SK-MEL-5 (cell line): ENCODE data around the gene LRRC7. TPM values are rescaled to one million over a fixed set of nuclear protein-coding genes. Genes with fewer than 3 reads are reported as not detected.
"Not testable (repeated sequence)": the region's sequence is repeated elsewhere in the genome, so short reads cannot be mapped to it uniquely, and the experiment has no call there.

Experiments used
- DNase-seq: peaks from one replicate; pipeline ENCODE4 v3.0.0-alpha.2; 2016; ENCODE audit warnings: low read depth, low spot score
- in situ Hi-C: cut with HindIII; loops from 2 replicates; pipeline ENCODE4 v1.10.0; 2016; ENCODE audit warnings: low sequenced_read_pairs, high pct_unique_total_duplicates, low pct_unique_long_range_greater_than_20kb
- total RNA-seq: library from RNA; depleted of rRNA; stranded (reverse); fragments of >200 nt; shearing (Covaris generic); gene quantifications from 2 replicates; pipeline ENCODE4 v1.2.3, GENCODE V29; 2014

LRRC7 gene
- total RNA-seq, 1 experiment from 2014 or later = not detected

GRCh38 chr1:70025846-70026245, 458.1 kb downstream of the LRRC7 start:
- no peak for DNase-seq
- in situ Hi-C loops = no loop called here

- in situ Hi-C loops = no loop called here
- no peak for DNase-seq
Observed at GRCh38 chr1:70033266-70033873, 465.6 kb downstream of the LRRC7 start.

- in situ Hi-C loops = no loop called here
- no peak for DNase-seq
Observed at GRCh38 chr1:70033936-70034335, 466.2 kb downstream of the LRRC7 start.

- in situ Hi-C loops = no loop called here
- peak; percentile 48 for DNase-seq
Observed at GRCh38 chr1:70034403-70034802, 466.7 kb downstream of the LRRC7 start.

DNA sequence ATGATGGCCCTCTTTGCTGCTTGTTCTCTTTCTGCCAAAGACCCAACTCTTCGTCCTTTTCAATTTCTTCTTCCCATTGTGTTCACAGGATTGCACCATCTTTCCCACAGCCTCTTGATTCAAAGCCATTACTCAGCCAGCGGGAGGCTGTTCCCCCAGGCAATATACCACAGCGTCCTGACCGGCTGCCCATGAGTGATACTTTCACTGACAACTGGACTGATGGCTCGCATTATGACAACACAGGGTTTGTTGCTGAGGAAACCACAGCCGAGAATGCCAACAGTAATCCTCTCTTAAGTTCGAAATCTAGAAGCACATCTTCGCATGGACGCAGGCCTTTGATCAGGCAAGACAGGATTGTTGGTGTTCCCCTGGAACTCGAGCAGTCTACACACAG, 470.3 kb downstream of the LRRC7 start:
- in situ Hi-C loops = no loop called here
- peak; percentile 86 for DNase-seq

GRCh38 chr1:70039485-70039884, 471.8 kb downstream of the LRRC7 start:
- in situ Hi-C loops = no loop called here
- DNase-seq = no peak

- in situ Hi-C loops = no loop called here
- DNase-seq = no peak
Observed at GRCh38 chr1:70041317-70042045, 473.8 kb downstream of the LRRC7 start.

DNA sequence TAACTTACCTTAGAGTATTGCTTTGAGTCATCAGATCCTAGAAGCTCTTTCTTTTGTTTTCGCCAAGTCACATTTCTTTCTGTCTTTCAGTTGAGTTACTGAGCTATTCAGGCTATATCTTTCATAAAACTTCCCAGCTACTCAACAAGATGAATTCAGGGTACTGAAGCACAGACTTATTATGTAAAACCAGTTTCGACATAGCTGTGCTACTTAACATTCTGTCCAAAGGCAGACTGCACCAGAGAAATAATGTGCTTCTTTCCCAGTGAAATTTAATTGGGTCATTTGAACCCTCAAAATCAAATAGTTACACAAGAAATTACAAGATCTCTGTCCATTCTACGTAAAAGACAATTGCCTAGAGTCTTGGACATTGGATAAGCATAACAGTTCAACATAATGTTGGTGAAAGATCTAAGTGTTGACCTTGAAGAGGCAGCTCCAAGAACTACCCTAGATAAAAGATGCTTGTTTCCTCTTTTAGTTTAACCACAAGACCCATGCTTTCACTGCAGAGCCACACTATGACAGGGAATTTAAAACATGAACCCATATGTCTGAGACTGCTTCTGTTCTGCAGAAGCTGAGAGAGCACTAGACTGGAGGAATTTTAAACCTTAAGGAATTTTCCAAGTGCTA, 474.5 kb downstream of the LRRC7 start:
- DNase-seq = no peak
- in situ Hi-C loops = no loop called here

DNA sequence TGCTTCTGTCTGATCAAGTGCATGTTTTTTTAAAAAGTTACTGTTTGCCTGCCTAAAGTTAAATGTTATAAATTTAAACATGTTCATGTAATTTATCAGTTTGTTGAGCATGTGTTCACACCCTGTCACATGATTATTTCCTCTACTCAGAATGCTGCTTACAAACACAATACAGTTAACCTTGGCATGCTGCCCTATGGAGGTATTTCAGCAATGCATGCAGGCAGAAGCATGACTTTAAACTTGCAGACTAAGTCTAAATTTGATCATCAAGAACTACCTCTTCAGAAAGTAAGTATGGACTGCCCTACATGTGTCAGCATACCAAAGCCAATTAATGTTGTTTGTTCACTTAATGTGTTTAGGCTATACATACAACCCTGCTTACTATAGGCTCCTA, 476.1 kb downstream of the LRRC7 start:
- in situ Hi-C loops = no loop called here
- no peak for DNase-seq

DNA sequence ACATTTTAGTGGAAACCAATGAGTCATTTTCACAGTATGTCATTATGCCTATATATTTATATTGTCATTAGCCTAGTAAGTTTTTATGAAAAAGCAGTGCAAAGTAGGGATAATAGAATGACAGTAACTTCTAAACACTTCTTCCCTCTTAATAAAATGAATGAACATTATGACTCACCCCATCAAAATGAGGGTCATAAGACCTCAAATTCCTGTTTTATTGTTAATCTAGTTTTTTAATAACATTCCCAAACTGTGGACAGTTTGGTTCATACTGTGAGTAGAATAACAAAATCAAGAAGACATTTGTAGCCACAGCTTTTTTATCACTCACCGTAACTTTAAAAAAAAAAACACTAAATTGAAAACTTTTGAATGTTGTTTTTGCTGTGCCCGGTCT, 477.1 kb downstream of the LRRC7 start:
- DNase-seq = no peak
- in situ Hi-C loops = no loop called here

DNA sequence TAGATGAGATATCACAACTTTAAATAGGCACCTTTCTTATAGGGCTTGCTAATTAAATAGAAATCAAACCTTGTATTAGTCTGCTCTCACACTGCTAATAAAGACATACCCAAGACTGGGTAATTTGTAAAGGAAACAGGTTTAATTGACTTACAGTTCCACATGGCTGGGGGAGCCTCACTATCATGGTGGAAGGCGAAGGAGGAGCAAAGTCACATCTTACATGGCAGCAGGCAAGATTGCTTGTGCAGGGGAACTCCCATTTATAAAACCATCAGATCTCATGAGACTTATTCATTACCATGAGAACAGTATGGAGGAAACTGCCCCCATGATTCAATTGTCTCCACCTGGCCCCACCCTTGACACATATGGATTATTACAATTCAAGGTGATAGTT, 477.9 kb downstream of the LRRC7 start:
- in situ Hi-C loops, DNase-seq: not testable (repeated sequence)

DNA sequence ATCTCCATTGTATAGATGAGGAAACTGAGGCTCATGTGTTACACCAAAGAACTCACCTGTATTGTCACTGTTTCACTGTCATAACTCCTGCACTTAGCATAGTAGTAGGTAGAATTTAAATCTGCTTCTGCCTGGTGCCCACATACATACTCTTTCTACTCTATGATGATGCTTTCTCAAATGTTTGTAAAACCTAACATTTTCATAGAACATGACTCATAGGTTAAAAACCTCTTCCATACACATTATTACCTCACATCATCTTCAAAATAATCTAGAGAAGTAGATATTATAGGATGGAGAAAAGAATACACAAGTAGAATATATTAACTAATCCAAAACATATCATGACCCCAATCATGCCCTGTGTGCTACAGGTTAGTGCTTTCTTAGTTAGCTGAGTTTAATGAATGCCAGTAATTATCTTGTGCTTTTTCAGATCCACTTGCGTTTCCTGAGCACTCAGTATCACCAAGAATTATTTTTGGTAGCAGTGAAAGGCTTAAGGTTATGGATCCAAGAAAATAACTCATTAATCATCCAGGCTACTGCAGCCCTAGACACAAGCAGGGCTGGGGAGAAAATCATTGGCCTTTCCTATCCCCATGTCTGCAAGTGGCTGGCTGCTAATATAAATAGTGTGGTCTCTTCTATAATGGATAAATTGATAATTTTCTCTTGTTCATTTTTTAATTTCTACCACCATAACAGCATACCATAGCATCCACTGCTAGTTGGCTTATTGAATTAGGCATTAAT, 480.8 kb downstream of the LRRC7 start:
- DNase-seq = no peak
- in situ Hi-C loops = no loop called here

GRCh38 chr1:70051926-70052325, 484.2 kb downstream of the LRRC7 start:
- peak; percentile 61 for DNase-seq
- in situ Hi-C loops = no loop called here

DNA sequence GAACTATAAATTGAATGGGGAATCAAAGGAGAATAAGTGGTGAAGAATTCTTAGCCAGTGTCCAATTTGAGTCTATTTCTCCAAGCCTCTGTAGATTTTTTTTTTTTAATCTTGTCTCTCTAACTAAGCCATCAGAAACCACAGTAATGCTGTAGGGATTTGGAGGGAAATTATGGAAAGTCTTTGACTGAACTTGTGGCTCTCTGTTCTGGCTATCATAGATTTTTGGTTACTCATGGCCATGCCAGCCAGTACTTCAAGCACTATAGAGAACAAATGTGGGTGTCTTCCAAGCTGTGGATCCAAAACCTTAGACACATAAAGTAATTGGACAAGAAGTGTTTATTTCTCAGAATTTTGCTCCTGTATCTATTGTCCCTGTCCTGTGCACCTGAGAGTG, 489.8 kb downstream of the LRRC7 start:
- in situ Hi-C loops = no loop called here

GRCh38 chr1:70061231-70061630, 493.5 kb downstream of the LRRC7 start:
- DNase-seq = no peak
- in situ Hi-C loops = no loop called here

More for the DNA sequence above, 489.8 kb downstream of the LRRC7 start:
- DNase-seq = no peak

- in situ Hi-C loops = no loop called here
- DNase-seq = no peak
Observed at GRCh38 chr1:70063861-70064260, 496.1 kb downstream of the LRRC7 start.

GRCh38 chr1:70066711-70067110, 499.0 kb downstream of the LRRC7 start:
- DNase-seq = no peak
- in situ Hi-C loops = no loop called here

DNA sequence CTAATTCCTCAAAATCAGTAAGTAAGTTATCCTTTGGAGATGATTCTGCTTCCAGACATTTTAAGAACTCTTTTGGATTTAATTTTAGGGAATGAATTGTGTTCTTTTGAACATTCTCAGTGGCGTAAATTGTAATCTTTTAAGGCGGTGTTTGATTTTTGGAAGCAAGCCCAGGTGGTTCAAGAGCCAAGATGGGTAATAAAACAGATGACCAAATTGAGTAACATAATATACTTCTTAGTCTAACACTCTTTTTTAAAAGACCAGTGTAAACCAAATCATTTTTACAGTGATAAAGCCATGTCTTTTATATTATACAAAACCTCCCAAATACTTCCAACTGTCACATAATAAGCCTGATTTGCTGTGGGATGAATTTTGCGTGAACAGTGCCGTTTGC, 503.9 kb downstream of the LRRC7 start:
- DNase-seq = no peak
- in situ Hi-C loops = no loop called here
